Measurements from ENCODE around the gene MOCS1. TPM values are rescaled to one million over a fixed set of nuclear protein-coding genes. Genes with fewer than 3 reads are reported as not detected.
A peak's percentile ranks its signal among the peaks of the same experiment; 100 is the strongest.

The MOCS1 gene
- total RNA-seq, 1 donor from 2014 or later = 22.9 TPM

GRCh38 chr6:39898625-39899024 lies 35.6 kb downstream of the MOCS1 start:
- no peaks in the 10 kb centered on the region for H3K27me3 ChIP-seq (ENCODE audit: low read depth)
- peaks cover 49% of the 10 kb centered on the region for H3K36me3 ChIP-seq
- H3K9me3 ChIP-seq = no peaks in the 10 kb centered on the region
- no peak for ATAC-seq
- intact Hi-C loops (cut with DNase I) = no loop called here
- TF ChIP-seq, protein P1, sequence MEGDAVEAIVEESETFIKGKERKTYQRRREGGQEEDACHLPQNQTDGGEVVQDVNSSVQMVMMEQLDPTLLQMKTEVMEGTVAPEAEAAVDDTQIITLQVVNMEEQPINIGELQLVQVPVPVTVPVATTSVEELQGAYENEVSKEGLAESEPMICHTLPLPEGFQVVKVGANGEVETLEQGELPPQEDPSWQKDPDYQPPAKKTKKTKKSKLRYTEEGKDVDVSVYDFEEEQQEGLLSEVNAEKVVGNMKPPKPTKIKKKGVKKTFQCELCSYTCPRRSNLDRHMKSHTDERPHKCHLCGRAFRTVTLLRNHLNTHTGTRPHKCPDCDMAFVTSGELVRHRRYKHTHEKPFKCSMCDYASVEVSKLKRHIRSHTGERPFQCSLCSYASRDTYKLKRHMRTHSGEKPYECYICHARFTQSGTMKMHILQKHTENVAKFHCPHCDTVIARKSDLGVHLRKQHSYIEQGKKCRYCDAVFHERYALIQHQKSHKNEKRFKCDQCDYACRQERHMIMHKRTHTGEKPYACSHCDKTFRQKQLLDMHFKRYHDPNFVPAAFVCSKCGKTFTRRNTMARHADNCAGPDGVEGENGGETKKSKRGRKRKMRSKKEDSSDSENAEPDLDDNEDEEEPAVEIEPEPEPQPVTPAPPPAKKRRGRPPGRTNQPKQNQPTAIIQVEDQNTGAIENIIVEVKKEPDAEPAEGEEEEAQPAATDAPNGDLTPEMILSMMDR (IDR thresholded peaks at IDR 0.05) = no peak
- no peak overlapping the region for H3K27ac ChIP-seq
- DNase-seq = no peak
- no peaks in the 10 kb centered on the region for H3K4me1 ChIP-seq
- no peak overlapping the region for H3K4me3 ChIP-seq

GRCh38 chr6:39897698-39898097 lies 36.6 kb downstream of the MOCS1 start:
- TF ChIP-seq, protein P1 (IDR thresholded peaks at IDR 0.05) = no peak
- no peak for DNase-seq
- Histone ChIP-seq H3K4me3 (no peak overlapping the region), H3K9me3 (no peaks in the 10 kb centered on the region), H3K27me3 (ENCODE audit: low read depth) (no peaks in the 10 kb centered on the region), H3K27ac (no peak overlapping the region), H3K4me1 (no peaks in the 10 kb centered on the region), H3K36me3 (peaks cover 52% of the 10 kb centered on the region)
- ATAC-seq = no peak
- intact Hi-C loops (cut with DNase I) = no loop called here

DNA sequence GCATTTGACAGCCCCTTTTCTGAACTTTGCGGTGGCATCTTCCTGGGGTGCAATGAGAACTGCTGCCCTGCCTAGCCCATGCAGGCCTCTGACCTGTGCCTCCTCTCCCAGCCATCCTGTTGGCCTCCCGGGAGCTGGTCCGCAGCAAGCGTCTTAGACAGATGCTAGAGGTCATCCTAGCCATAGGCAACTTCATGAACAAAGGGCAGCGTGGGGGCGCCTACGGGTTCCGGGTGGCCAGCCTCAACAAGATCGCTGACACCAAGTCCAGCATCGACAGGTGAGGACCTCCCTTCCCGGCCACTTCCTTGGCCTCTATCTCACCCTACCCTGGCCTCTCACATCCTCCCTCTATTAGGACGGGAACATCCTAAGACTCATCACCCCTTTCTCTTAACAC lies 37.6 kb downstream of the MOCS1 start:
- Histone ChIP-seq H3K36me3 (peaks cover 48% of the 10 kb centered on the region), H3K27me3 (ENCODE audit: low read depth) (no peaks in the 10 kb centered on the region), H3K9me3 (no peaks in the 10 kb centered on the region), H3K27ac (no peak overlapping the region), H3K4me3 (no peak overlapping the region), H3K4me1 (no peaks in the 10 kb centered on the region)
- TF ChIP-seq, protein P1 (IDR thresholded peaks at IDR 0.05) = no peak
- no peak for DNase-seq
- intact Hi-C loops (cut with DNase I) = no loop called here
- ATAC-seq = no peak

DNA sequence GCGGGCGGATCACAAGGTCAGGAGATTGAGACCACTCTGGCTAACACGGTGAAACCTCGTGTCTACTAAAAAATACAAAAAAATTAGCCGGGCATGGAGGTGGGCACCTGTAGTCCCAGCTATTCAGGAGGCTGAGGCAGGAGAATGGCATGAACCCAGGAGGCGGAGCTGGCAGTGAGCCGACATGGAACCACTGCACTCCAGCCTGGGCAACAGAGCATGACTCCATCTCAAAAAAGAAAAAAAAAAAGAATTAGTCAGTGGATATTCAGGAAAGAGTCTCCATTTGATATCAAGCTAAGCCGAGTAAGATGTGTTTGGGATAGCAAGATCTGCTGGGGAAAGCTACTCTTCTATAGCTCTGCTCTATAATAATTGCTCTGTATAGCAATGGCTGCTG lies 41.0 kb downstream of the MOCS1 start:
- TF ChIP-seq, protein P1 (IDR thresholded peaks at IDR 0.05) = no peak
- DNase-seq (no peak), ATAC-seq (no peak)
- Histone ChIP-seq H3K27ac (no peak overlapping the region), H3K4me3 (no peak overlapping the region), H3K27me3 (ENCODE audit: low read depth) (no peaks in the 10 kb centered on the region), H3K4me1 (peaks cover 3% of the 10 kb centered on the region), H3K36me3 (peaks cover 22% of the 10 kb centered on the region), H3K9me3 (no peaks in the 10 kb centered on the region)
- intact Hi-C loops (cut with DNase I) = no loop called here

GRCh38 chr6:39892490-39893129 lies 41.7 kb downstream of the MOCS1 start:
- Histone ChIP-seq H3K4me1 (peaks cover 10% of the 10 kb centered on the region), H3K9me3 (no peaks in the 10 kb centered on the region), H3K36me3 (peaks cover 22% of the 10 kb centered on the region), H3K27me3 (ENCODE audit: low read depth) (no peaks in the 10 kb centered on the region), H3K4me3 (no peak overlapping the region), H3K27ac (no peak overlapping the region)
- ATAC-seq = peak; percentile 82 to 84
- TF ChIP-seq, protein P1 (IDR thresholded peaks at IDR 0.05) = peak; percentile 68
- intact Hi-C loops (cut with DNase I) = no loop called here
- peak; percentile 73 for DNase-seq
